Measurements from ENCODE around the gene CDH8. TPM values are rescaled to one million over a fixed set of nuclear protein-coding genes. Genes with fewer than 3 reads are reported as not detected.

CDH8 gene
- total RNA-seq, 1 experiment from 2014 or later: 2.5 TPM

GRCh38 chr16:61872778-61873119 is 163.5 kb downstream of the CDH8 start:
- Histone ChIP-seq H3K9ac (ENCODE audit: low read length) (no peak overlapping the region), H3K4me3 (replicated peaks in 1 of 2; ENCODE audit: low read depth in 1 of 2, low read length in 2 of 2) (no peak overlapping the region), H3K79me2 (ENCODE audit: insufficient read depth, low read length) (no peaks in the 10 kb centered on the region), H3K27me3 (ENCODE audit: insufficient read depth, low read length) (no peaks in the 10 kb centered on the region), H3K4me1 (ENCODE audit: control insufficient read depth in 1 of 2, insufficient read depth in 2 of 2, low read length in 2 of 2) (no peaks in the 10 kb centered on the region), H3K4me2 (ENCODE audit: low read length) (no peak overlapping the region), H4K20me1 (ENCODE audit: insufficient read depth) (no peaks in the 10 kb centered on the region), H3K27ac (ENCODE audit: low read depth, low read length) (no peak overlapping the region), H3K9me3 (ENCODE audit: control insufficient read depth in 1 of 2, insufficient read depth in 1 of 2, low read depth in 1 of 2, low read length in 2 of 2) (peaks cover 0 to 29% of the 10 kb centered on the region in 2 experiments; a peak in 2 of 4 replicates), H3K36me3 (ENCODE audit: control insufficient read depth in 1 of 2, insufficient read depth in 2 of 2, low read length in 2 of 2) (no peaks in the 10 kb centered on the region), H2AFZ (ENCODE audit: low read depth, low read length, poor library complexity, severe bottlenecking) (no peak overlapping the region), H3K9me2 (ENCODE audit: insufficient read depth) (no peaks in the 10 kb centered on the region)
- ChIA-PET CTCF (no interaction called here), POLR2A (no interaction called here), RAD21 (ENCODE audit: low non-redundant PET in 1 of 2, low total read pairs in 2 of 2, uncharacterized antibody in 2 of 2, unreplicated experiment in 2 of 2) (no interaction called here)
- intact Hi-C loops (cut with micrococcal nuclease): no loop called here
- DNase-seq (ENCODE audit: low read depth, low spot score) (no peak), ATAC-seq (no peak)
- TF ChIP-seq EZH2 (IDR thresholded peaks at IDR 0.05): no peak
- TF ChIP-seq EZH2phosphoT487 (IDR thresholded peaks at IDR 0.05; ENCODE audit: borderline replicate concordance): no peak
- no peak for TF ChIP-seq CEBPB (IDR thresholded peaks at IDR 0.05; ENCODE audit: low read depth)
- no peak for TF ChIP-seq SRF (IDR thresholded peaks at IDR 0.05; ENCODE audit: low read depth)
- no peak for TF ChIP-seq SP1 (IDR thresholded peaks at IDR 0.05; ENCODE audit: low read depth)
- no peak for TF ChIP-seq YY1 (IDR thresholded peaks at IDR 0.05; ENCODE audit: extremely low read depth, insufficient replicate concordance, low read depth, low read length)
- no peak for TF ChIP-seq ZFX (IDR thresholded peaks at IDR 0.05)
- no peak for TF ChIP-seq POLR2A (IDR thresholded peaks at IDR 0.05; ENCODE audit: borderline replicate concordance, extremely low read depth, insufficient read depth, insufficient read length)
- no peak for TF ChIP-seq ZBTB33 (IDR thresholded peaks at IDR 0.05; ENCODE audit: extremely low read depth, insufficient replicate concordance, low read length)
- no peak for TF ChIP-seq FOSL1 (IDR thresholded peaks at IDR 0.05; ENCODE audit: low read depth)
- TF ChIP-seq REST (IDR thresholded peaks at IDR 0.05; ENCODE audit: low read depth): no peak
- no peak for TF ChIP-seq ATF3 (IDR thresholded peaks at IDR 0.05)
- no peak for TF ChIP-seq EGR1 (IDR thresholded peaks at IDR 0.05; ENCODE audit: low read depth)
- TF ChIP-seq ZNF274 (IDR thresholded peaks at IDR 0.05; ENCODE audit: low read depth, low read length): no peak
- no peak for TF ChIP-seq CBX3 (IDR thresholded peaks at IDR 0.05; ENCODE audit: low read depth)
- no TSS peak for BruUV-seq (replicated peaks)
